Ovary (tissue), 3 donors: ENCODE data around the gene TMUB2.

Source experiments
- CTCF ChIP-seq, 3 donors: fragments of 450-650 bp in 2 of 3; fragments of 200-600 bp in 1 of 3; IDR thresholded peaks; one replicate each; pipeline versions ENCODE4 v1.5.1 to v1.8.0; 2016 to 2022; ENCODE audit warnings: antibody characterized with exemption in 3 of 3, mild to moderate bottlenecking in 1 of 3
- EP300 ChIP-seq: sonication (generic); formaldehyde crosslinking; IDR thresholded peaks from one replicate; pipeline ENCODE4 v1.6.1; 2017; ENCODE audit warnings: antibody characterized with exemption
- POLR2A ChIP-seq: fragments of 450-650 bp; IDR thresholded peaks from one replicate; pipeline ENCODE4 v1.6.1; 2017; ENCODE audit warnings: antibody characterized with exemption, mild to moderate bottlenecking, moderate library complexity
- donor health status: DM: no; HTN: no; CAD: no.

GRCh38 chr17:44183024-44183423, 3.7 kb upstream of the TMUB2 start:
- no peak for TF ChIP-seq CTCF (IDR thresholded peaks at IDR 0.05)
- TF ChIP-seq POLR2A, result no peak
- no peak for TF ChIP-seq EP300
